ENCODE results near the gene SPTBN5.

The SPTBN5 gene

DNA sequence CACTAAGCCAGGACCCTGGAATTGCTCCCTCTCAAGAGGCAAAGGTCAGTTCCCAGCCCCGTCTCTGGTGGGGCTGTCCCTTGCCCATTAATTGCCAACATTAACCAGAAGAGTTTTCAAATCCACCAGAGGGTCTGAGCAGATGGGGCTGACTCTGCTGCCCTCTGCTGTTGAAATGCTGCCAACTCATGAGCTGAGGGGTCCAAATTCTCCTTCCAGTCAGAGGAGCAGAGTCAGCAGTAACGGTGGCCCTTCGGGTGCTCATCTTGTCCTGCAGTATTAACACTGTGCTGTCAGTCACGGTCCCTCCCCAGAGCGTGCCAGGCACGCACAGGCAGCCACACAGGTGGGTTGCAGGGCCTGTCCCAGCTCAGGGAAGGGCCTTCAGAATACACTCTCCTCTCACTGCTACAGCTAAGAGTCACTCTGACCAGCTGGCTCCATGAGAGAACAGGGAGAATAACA lies 10.7 kb upstream of the SPTBN5 start:
- no peak overlapping the region for H3K9ac ChIP-seq (ENCODE audit: insufficient read length)
- DNase-seq (ENCODE audit: low read depth, low spot score), result peak; percentile 20
- no peaks in the 10 kb centered on the region for H3K9me3 ChIP-seq (ENCODE audit: low read depth, low read length)
- no peaks in the 10 kb centered on the region for H3K36me3 ChIP-seq (ENCODE audit: insufficient read depth, low read length)
- no peak for TF ChIP-seq POLR2AphosphoS5 (IDR thresholded peaks at IDR 0.05; ENCODE audit: borderline replicate concordance, low read depth, low read length)
- TF ChIP-seq FOXP2 (optimal IDR thresholded peaks at IDR 0.05; ENCODE audit: control extremely low read depth, extremely low read length, insufficient read depth), result no peak
- TF ChIP-seq EZH2 (IDR thresholded peaks at IDR 0.05), result no peak
- no peak overlapping the region for H3K4me3 ChIP-seq
- H3K27ac ChIP-seq, result no peak overlapping the region

DNA sequence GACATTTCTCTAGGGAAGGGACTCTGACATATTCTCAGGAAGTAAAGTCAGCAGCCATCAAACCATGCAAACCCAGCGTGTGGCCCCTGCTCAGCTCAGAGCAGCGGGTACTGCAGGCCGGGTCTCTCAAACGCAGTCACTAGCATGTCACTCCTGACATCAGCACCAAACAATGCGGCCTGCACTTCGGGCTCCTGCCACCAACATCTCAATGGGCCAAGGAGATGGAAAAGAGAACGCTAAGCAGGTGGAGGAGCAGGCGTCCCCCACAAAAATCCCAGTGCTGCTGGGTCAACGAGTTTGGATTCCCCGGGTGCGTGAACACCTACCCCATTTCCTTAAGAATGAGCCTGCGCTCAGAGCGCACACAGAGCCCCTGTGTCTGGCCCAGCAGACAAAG lies 9.9 kb upstream of the SPTBN5 start:
- no peaks in the 10 kb centered on the region for H3K9me3 ChIP-seq (ENCODE audit: low read depth, low read length)
- DNase-seq (ENCODE audit: low read depth, low spot score), result no peak
- no peak overlapping the region for H3K4me3 ChIP-seq
- H3K9ac ChIP-seq (ENCODE audit: insufficient read length), result no peak overlapping the region
- no peak overlapping the region for H3K27ac ChIP-seq
- TF ChIP-seq POLR2AphosphoS5 (IDR thresholded peaks at IDR 0.05; ENCODE audit: borderline replicate concordance, low read depth, low read length) (no peak), EZH2 (IDR thresholded peaks at IDR 0.05) (no peak), FOXP2 (optimal IDR thresholded peaks at IDR 0.05; ENCODE audit: control extremely low read depth, extremely low read length, insufficient read depth) (no peak)
- H3K36me3 ChIP-seq (ENCODE audit: insufficient read depth, low read length), result no peaks in the 10 kb centered on the region

DNA sequence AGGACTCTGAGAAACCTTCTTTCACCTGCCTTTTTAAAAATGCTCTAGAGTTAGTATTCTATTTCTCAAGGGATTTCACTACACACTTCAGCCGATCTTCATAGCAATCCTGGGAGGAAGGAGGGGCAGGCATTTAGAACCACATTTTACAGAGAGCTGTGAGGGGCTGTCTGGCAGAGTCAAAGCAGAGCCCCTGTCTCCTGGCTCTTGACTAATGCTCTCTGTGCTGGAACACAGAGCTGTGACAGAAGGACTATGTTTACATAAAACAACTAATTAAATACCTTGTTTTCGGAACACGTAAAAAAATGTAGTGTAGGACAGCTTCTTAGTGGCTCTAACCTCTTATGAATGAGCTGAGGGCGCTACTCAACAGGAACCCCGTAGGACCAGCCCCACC lies 7.6 kb upstream of the SPTBN5 start:
- Histone ChIP-seq H3K4me3 (no peak overlapping the region), H3K9ac (ENCODE audit: insufficient read length) (no peak overlapping the region), H3K27ac (no peak overlapping the region), H3K9me3 (ENCODE audit: low read depth, low read length) (no peaks in the 10 kb centered on the region), H3K36me3 (ENCODE audit: insufficient read depth, low read length) (no peaks in the 10 kb centered on the region)
- no peak for DNase-seq (ENCODE audit: low read depth, low spot score)
- TF ChIP-seq FOXP2 (optimal IDR thresholded peaks at IDR 0.05; ENCODE audit: control extremely low read depth, extremely low read length, insufficient read depth) (no peak), EZH2 (IDR thresholded peaks at IDR 0.05) (no peak), POLR2AphosphoS5 (IDR thresholded peaks at IDR 0.05; ENCODE audit: borderline replicate concordance, low read depth, low read length) (no peak)

DNA sequence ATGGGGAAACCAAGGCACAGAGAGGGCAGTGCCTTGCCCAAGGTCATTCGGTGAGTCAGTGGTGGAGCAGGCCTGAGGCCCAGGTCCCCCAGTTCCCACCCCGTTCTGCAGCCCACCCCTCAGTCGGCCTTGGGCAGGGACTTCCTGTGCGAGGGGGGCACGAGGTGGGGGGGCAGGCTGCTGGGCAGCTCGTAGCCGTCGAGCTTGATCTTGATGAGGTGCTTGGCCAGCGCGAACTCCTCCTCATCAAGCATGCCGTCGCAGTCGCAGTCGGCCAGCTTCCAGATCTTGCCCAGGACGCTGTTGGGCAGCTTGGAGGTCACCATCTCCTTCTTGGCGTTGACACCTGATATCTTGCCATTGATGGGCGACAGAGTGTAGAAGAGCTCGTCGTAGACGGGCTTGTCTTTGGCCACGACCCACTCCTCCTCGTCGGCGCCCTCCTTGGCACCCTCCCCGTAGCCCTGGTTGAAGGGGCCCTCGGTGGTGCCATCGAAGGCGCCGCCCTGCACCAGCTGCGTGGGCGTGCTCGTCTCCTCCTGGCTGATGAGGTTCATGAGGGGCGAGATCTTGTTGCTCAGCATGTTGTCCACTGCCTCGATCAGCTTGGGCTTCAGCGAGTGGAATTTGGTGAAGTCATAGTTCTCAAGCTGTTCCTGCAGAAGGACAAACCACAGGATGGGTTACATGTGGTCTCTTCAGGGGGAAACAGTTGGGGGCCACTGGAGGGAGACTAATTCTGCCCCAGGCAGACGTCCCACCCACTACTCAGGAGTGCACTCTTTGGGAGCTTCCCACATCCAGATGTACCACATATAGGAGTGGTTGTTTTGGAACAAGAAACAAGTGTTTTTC lies 6.9 kb upstream of the SPTBN5 start:
- no peak overlapping the region for H3K9ac ChIP-seq (ENCODE audit: insufficient read length)
- no peak overlapping the region for H3K4me3 ChIP-seq
- H3K9me3 ChIP-seq (ENCODE audit: low read depth, low read length), result no peaks in the 10 kb centered on the region
- no peaks in the 10 kb centered on the region for H3K36me3 ChIP-seq (ENCODE audit: insufficient read depth, low read length)
- DNase-seq (ENCODE audit: low read depth, low spot score), result peak; percentile 1
- no peak overlapping the region for H3K27ac ChIP-seq
- TF ChIP-seq FOXP2 (optimal IDR thresholded peaks at IDR 0.05; ENCODE audit: control extremely low read depth, extremely low read length, insufficient read depth), result no peak
- no peak for TF ChIP-seq EZH2 (IDR thresholded peaks at IDR 0.05)

DNA sequence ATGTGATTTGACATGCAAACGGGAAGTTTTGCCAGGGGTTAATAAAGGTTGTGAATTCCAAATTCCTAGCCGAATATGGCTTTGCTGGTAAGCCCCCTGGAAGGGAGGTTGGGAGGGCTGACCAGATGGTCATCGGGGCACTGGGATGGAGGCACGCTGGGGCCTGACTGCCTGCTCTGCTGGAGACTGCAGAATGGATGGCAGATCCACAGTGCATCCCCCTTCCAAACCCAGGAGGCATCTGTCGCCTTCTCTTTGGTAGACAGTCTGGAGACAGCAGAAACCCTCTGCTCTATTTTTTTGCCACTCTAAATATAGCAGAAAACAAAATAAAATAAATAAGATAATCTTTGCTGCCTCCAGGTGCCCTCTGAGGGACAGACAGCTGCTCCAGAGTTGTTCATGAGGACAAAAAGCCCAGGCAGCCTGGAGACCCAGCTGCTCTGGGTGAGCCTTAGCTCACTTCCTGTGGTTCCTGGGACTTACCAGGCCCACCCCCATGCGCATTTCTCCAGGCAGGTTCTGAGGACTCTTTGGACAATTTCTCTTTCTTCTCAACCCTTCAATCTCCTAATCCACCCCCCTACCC lies 6.1 kb upstream of the SPTBN5 start:
- no peaks in the 10 kb centered on the region for H3K36me3 ChIP-seq (ENCODE audit: insufficient read depth, low read length)
- H3K27ac ChIP-seq, result no peak overlapping the region
- DNase-seq (ENCODE audit: low read depth, low spot score), result no peak
- H3K9me3 ChIP-seq (ENCODE audit: low read depth, low read length), result no peaks in the 10 kb centered on the region
- no peak overlapping the region for H3K4me3 ChIP-seq
- no peak overlapping the region for H3K9ac ChIP-seq (ENCODE audit: insufficient read length)
- TF ChIP-seq EZH2 (IDR thresholded peaks at IDR 0.05) (no peak), FOXP2 (optimal IDR thresholded peaks at IDR 0.05; ENCODE audit: control extremely low read depth, extremely low read length, insufficient read depth) (no peak), POLR2AphosphoS5 (IDR thresholded peaks at IDR 0.05; ENCODE audit: borderline replicate concordance, low read depth, low read length) (no peak)

DNA sequence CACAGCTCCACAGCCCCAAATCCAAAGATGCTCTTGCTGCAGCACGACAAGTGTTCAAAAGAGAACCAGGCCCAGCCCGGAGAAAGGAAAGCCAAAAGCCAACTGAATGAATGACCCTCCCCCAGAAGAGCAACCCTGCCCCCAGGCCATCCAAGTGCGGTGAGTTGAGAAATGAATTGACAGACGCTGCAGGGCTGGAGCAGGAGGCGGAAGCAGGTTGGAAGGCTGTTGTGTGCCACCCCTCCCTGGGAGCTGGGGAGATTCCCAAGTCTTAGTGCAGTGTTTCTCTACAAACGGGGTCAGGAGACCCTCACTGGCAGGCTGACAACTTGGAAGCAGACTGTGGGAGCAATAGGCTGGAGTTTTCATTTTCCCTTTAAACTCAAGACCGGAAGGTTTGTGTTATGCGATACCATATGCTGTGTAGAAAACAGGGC lies 3.5 kb upstream of the SPTBN5 start:
- DNase-seq (ENCODE audit: low read depth, low spot score), result no peak
- Histone ChIP-seq H3K9me3 (ENCODE audit: low read depth, low read length) (no peaks in the 10 kb centered on the region), H3K4me3 (no peak overlapping the region), H3K36me3 (ENCODE audit: insufficient read depth, low read length) (no peaks in the 10 kb centered on the region), H3K9ac (ENCODE audit: insufficient read length) (no peak overlapping the region), H3K27ac (no peak overlapping the region)
- TF ChIP-seq FOXP2 (optimal IDR thresholded peaks at IDR 0.05; ENCODE audit: control extremely low read depth, extremely low read length, insufficient read depth) (no peak), EZH2 (IDR thresholded peaks at IDR 0.05) (no peak)

DNA sequence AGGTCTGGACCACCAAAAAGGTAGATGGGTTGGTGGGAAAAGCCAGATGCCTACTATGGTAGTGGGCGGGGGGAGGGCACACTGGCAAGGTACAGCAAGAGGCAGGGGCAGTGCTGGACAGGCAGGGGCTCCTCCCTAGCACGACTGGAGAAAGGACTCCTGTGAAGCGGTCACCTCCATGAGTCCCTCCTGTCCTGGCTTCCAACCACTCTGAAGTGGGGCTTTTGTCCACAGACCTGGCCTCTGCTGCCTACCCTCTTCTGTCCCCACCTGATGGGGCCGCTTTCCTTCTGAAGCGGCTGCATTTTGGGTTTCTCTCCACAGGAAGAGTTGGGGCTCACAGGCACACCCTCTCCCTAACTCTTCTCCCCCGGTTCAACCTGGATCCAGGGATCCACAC lies 2.7 kb upstream of the SPTBN5 start:
- Histone ChIP-seq H3K4me3 (no peak overlapping the region), H3K36me3 (ENCODE audit: insufficient read depth, low read length) (no peaks in the 10 kb centered on the region), H3K27ac (no peak overlapping the region), H3K9me3 (ENCODE audit: low read depth, low read length) (no peaks in the 10 kb centered on the region), H3K9ac (ENCODE audit: insufficient read length) (no peak overlapping the region)
- no peak for DNase-seq (ENCODE audit: low read depth, low spot score)
- no peak for TF ChIP-seq FOXP2 (optimal IDR thresholded peaks at IDR 0.05; ENCODE audit: control extremely low read depth, extremely low read length, insufficient read depth)
- no peak for TF ChIP-seq EZH2 (IDR thresholded peaks at IDR 0.05)
- TF ChIP-seq POLR2AphosphoS5 (IDR thresholded peaks at IDR 0.05; ENCODE audit: borderline replicate concordance, low read depth, low read length), result no peak

DNA sequence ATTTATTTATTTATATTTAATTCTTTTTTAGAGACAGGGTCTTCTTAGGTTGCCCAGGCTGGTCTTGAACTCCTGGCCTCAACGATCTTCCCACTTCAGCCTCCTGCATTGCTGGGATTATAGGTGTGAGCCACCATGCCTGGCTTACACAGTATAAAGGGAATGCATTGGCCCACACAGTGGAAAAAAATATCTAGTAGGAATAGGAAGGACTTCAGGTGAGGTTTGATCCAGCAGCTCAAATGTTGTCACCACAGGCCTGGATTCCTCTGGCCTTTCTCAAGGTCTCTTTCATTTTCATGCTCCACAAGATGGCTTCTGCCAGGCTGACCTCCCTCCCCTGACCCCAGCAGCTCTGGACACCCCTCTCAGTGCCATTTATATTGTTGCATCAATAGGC lies 2.1 kb upstream of the SPTBN5 start:
- no peak overlapping the region for H3K4me3 ChIP-seq
- TF ChIP-seq POLR2AphosphoS5 (IDR thresholded peaks at IDR 0.05; ENCODE audit: borderline replicate concordance, low read depth, low read length) (no peak), EZH2 (IDR thresholded peaks at IDR 0.05) (no peak), FOXP2 (optimal IDR thresholded peaks at IDR 0.05; ENCODE audit: control extremely low read depth, extremely low read length, insufficient read depth) (no peak)
- no peak overlapping the region for H3K9ac ChIP-seq (ENCODE audit: insufficient read length)
- H3K9me3 ChIP-seq (ENCODE audit: low read depth, low read length), result no peaks in the 10 kb centered on the region
- H3K27ac ChIP-seq, result no peak overlapping the region
- no peaks in the 10 kb centered on the region for H3K36me3 ChIP-seq (ENCODE audit: insufficient read depth, low read length)
- DNase-seq (ENCODE audit: low read depth, low spot score), result no peak
